ENCODE results near the gene BAZ2B.

- TF ChIP-seq POLR2A (IDR thresholded peaks at IDR 0.05) (no peak), CTCF (IDR thresholded peaks at IDR 0.05) (no peak)
These were observed 32.3 kb upstream of the BAZ2B start for GRCh38 chr2:159648643-159649042.
